Neural crest cell (in vitro differentiated cells): Measurements from ENCODE around the gene CFAP107. TPM values are rescaled to one million over a fixed set of nuclear protein-coding genes. Genes with fewer than 3 reads are reported as not detected.

Experiments
- DNase-seq: peaks from one replicate; pipeline ENCODE4 v3.0.0; 2021; ENCODE audit warnings: low read depth, mixed read lengths, low spot score
- H3K27ac Mint-ChIP-seq: one replicate; pipeline ENCODE4 v1.8.0; 2021; ENCODE audit warnings: mild to moderate bottlenecking, mixed read lengths; ENCODE audit not compliant: unreplicated experiment
- H3K27me3 Mint-ChIP-seq: 2 replicates; pipeline ENCODE4 v1.8.0; 2021; ENCODE audit warnings: low read depth, mild to moderate bottlenecking, mixed read lengths
- H3K36me3 Mint-ChIP-seq: 2 replicates; pipeline ENCODE4 v1.8.0; 2021; ENCODE audit warnings: low read depth, mild to moderate bottlenecking, mixed read lengths
- H3K4me1 Mint-ChIP-seq: 2 replicates; pipeline ENCODE4 v1.8.0; 2021; ENCODE audit warnings: mixed read lengths
- H3K4me3 Mint-ChIP-seq: one replicate; pipeline ENCODE4 v1.8.0; 2021; ENCODE audit warnings: mild to moderate bottlenecking, mixed read lengths
- H3K9me3 Mint-ChIP-seq: 2 replicates; pipeline ENCODE4 v1.8.0; 2021; ENCODE audit warnings: mixed read lengths
- total RNA-seq: library from RNA; stranded (reverse); gene quantifications from 2 replicates; pipeline ENCODE4 v1.2.1, GENCODE V29; 2021
- TF ChIP-seq, protein P1 (sequence below): fragments of 200-600 bp; sonication (generic); conservative IDR thresholded peaks from 2 replicates; pipeline ENCODE4 v1.5.0; 2021; ENCODE audit warnings: antibody characterized with exemption, mild to moderate bottlenecking

Gene CFAP107
- total RNA-seq, 1 donor from 2014 or later, result not detected

DNA sequence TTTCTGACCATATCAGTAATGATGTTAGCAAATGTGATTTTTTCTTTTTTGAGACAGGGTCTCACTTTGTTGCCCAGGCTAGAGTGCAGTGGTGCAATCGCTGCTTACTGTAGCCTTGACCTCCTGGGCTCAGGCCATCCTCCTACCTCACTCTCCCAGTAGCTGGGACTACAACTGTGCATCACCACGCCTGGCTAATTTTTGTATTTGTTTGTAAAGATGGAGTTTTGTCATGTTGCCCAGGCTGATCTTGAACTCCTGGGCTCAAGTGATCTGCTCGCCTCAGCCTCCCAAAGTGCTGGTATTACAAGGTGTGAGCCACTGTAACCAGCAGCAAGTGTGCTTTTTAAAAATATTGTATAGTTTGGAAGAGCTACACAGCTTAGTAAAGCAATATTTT lies 4.1 kb upstream of the CFAP107 start:
- no peak overlapping the region for H3K4me3 Mint-ChIP-seq
- H3K9me3 Mint-ChIP-seq, result no peaks in the 10 kb centered on the region
- no peaks in the 10 kb centered on the region for H3K4me1 Mint-ChIP-seq
- DNase-seq, result no peak
- H3K27me3 Mint-ChIP-seq, result peaks cover 19% of the 10 kb centered on the region
- TF ChIP-seq, protein P1, sequence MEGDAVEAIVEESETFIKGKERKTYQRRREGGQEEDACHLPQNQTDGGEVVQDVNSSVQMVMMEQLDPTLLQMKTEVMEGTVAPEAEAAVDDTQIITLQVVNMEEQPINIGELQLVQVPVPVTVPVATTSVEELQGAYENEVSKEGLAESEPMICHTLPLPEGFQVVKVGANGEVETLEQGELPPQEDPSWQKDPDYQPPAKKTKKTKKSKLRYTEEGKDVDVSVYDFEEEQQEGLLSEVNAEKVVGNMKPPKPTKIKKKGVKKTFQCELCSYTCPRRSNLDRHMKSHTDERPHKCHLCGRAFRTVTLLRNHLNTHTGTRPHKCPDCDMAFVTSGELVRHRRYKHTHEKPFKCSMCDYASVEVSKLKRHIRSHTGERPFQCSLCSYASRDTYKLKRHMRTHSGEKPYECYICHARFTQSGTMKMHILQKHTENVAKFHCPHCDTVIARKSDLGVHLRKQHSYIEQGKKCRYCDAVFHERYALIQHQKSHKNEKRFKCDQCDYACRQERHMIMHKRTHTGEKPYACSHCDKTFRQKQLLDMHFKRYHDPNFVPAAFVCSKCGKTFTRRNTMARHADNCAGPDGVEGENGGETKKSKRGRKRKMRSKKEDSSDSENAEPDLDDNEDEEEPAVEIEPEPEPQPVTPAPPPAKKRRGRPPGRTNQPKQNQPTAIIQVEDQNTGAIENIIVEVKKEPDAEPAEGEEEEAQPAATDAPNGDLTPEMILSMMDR, result no peak
- H3K27ac Mint-ChIP-seq, result no peak overlapping the region
- no peaks in the 10 kb centered on the region for H3K36me3 Mint-ChIP-seq

DNA sequence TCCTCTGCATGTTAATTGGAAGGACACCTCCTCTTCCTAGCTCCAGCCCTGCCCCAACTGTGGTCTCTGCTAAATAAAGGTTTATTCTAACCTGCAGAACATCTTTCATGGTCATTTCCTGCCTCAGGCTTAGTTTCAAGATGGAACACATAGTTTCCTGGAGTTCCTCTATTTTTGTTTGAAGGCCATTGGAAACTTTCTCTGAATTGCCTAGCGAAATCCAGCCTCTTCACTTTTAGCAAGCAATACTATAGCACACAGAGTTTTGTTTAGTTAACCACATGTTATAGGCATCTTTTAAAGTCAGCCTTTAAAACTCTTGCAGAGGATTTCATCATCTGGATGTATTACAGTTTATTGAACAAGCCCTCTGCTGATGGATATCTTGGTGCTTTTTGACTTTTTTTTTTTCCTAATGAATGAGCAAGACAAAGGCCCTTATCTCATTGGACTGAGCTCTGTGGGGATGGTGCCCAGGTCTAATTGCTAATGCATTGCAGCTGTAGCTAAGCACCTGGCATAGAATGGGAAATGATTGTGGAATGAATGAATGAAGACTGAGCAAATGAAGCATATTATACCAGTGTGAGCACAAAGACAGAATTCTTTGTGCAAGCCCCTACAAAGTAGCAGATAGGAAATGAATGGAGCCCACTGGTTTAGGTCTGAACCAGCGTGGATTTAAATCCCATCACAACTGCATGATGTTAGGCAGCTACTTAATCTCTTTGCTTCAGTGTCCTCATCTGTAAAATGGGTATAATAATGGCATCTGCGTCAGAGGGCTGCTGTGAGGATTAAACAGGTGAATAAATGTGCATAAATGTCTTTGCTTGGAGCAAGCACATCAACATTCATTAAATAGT lies 641 bp upstream of the CFAP107 start:
- no peak for DNase-seq
- no peaks in the 10 kb centered on the region for H3K36me3 Mint-ChIP-seq
- no peak overlapping the region for H3K4me3 Mint-ChIP-seq
- TF ChIP-seq, protein P1, result no peak
- no peak overlapping the region for H3K27ac Mint-ChIP-seq
- peaks cover 18% of the 10 kb centered on the region for H3K27me3 Mint-ChIP-seq
- H3K9me3 Mint-ChIP-seq, result peaks cover 5% of the 10 kb centered on the region
- H3K4me1 Mint-ChIP-seq, result no peaks in the 10 kb centered on the region

DNA sequence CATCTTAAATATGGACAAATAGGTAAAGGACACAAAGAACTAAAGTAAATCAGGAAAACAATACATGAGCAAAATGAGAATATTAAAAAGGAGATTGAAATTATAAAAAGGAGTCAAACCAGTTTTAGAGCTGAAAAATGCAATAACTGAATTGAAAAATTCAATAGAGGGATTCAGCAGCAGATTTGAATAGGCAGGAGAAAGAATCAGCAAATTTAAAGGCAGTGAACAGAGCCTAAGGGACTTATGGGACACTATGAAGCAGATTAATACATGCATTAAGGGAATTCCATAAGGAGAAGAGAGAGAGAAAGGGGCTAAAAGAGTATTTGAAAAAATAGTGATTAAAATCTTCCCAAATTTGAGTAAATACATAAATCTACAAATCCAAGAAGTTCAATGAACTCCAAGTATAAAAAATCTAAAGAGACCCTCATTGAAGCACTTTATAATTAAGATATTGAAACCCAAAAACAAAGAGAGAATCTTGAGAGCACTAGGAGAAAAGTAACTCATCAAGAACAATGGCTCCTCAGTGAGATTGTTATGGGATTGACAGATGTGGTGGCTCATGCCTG lies 2.9 kb downstream of the CFAP107 start:
- Mint-ChIP-seq H3K4me3 (no peak overlapping the region), H3K4me1 (no peaks in the 10 kb centered on the region), H3K36me3 (no peaks in the 10 kb centered on the region), H3K27me3 (peaks cover 41% of the 10 kb centered on the region), H3K27ac (no peak overlapping the region), H3K9me3 (peaks cover 5% of the 10 kb centered on the region)
- DNase-seq, result no peak
- TF ChIP-seq, protein P1, result no peak

DNA sequence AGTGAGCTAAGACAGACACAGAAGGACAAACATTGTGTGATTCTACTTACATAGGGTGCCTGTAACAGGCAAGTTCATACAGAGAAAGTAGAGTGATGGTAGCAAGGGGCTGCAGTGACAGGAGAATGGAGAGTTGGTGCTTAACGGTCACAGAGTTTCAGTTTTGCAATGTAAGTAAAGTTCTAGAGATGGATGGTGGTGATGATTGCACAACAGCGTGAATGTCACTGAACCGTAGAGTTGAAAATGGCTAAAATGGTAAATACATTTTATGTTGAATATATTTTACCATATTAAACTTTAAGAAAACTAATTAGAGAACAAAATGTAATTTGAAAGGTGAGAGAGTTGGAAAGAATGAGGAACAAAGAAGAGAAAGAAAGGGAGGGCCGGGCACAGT lies 8.7 kb downstream of the CFAP107 start:
- H3K9me3 Mint-ChIP-seq, result no peaks in the 10 kb centered on the region
- no peak overlapping the region for H3K4me3 Mint-ChIP-seq
- TF ChIP-seq, protein P1, result no peak
- DNase-seq, result no peak
- no peak overlapping the region for H3K27ac Mint-ChIP-seq
- H3K27me3 Mint-ChIP-seq, result peaks cover 72% of the 10 kb centered on the region
- no peaks in the 10 kb centered on the region for H3K36me3 Mint-ChIP-seq
- no peaks in the 10 kb centered on the region for H3K4me1 Mint-ChIP-seq

DNA sequence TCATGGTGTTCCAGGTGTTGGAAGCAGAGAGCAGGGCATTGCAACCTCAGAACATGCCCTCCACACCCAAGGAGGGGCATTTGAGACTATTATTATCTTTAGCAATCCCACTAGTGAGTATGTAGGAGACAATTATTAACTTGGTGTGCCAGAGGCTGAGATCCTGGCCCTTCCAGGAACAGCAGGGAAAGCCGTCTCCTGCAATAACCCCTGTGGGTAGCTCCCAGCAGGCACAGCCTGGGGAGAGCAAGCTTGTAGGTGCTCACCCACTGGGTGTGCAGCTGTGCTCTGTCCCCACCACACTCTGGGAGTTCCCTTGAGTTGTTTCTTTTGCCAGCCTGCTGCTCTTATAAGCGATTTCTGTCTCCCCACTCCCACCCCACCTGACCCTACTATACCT lies 10.3 kb downstream of the CFAP107 start:
- H3K4me1 Mint-ChIP-seq, result no peaks in the 10 kb centered on the region
- no peak overlapping the region for H3K4me3 Mint-ChIP-seq

More for the DNA sequence above, 10.3 kb downstream of the CFAP107 start:
- Mint-ChIP-seq H3K36me3 (no peaks in the 10 kb centered on the region), H3K27me3 (peaks cover 70% of the 10 kb centered on the region), H3K27ac (no peak overlapping the region), H3K9me3 (no peaks in the 10 kb centered on the region)
- DNase-seq, result no peak
- TF ChIP-seq, protein P1, result no peak
